ENCODE data around the gene PLOD2. TPM values are rescaled to one million over a fixed set of nuclear protein-coding genes. Genes with fewer than 3 reads are reported as not detected.

The PLOD2 gene
- total RNA-seq, 1 experiment from 2014 or later = 19.3 TPM

DNA sequence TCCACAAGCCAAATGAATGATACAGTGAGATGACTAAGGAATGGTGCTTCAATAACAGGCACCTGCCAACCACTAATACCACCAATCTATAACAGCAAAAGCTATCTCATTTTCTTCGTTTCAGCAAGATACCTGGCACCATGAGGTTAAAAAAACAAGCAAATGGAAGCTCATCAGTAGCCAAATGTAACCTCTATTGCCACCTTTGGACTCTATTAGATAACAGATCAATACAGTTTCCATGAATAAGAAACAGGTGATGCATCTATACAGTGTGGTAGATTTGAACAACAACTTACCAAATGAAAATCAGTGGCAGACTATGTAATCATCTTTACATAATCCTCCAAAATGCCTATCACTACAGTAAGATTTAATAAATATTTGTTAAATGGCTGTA is 32.8 kb downstream of the PLOD2 start:
- Histone ChIP-seq H3K14ac (ENCODE audit: insufficient read depth, low read length) (no peak overlapping the region), H3K9me3 (ENCODE audit: control insufficient read depth, low read depth, low read length) (no peaks in the 10 kb centered on the region), H3K9ac (ENCODE audit: extremely low read depth, insufficient read length, low read length) (no peak overlapping the region), H2AFZ (ENCODE audit: low read length) (no peak overlapping the region), H4K8ac (replicated peaks; ENCODE audit: insufficient read length, low read depth, low read length) (no peak overlapping the region), H2BK12ac (ENCODE audit: insufficient read length, low read depth, low read length) (no peak overlapping the region), H4K20me1 (ENCODE audit: control insufficient read depth, insufficient read depth, insufficient read length) (no peaks in the 10 kb centered on the region), H3K79me1 (ENCODE audit: insufficient read depth, low read depth, low read length, poor library complexity, severe bottlenecking) (peaks cover 3% of the 10 kb centered on the region), H4K5ac (ENCODE audit: insufficient read length, low read depth, low read length) (no peak overlapping the region), H2BK5ac (ENCODE audit: insufficient read length, low read length) (no peak overlapping the region), H3K23me2 (ENCODE audit: insufficient read length, low read depth, low read length, poor library complexity, severe bottlenecking) (no peaks in the 10 kb centered on the region), H3K27me3 (ENCODE audit: insufficient read depth, low read length) (no peaks in the 10 kb centered on the region), H2AK5ac (ENCODE audit: insufficient read length, low read length) (no peak overlapping the region), H3T11ph (ENCODE audit: low read length) (no peak overlapping the region), H3K4ac (ENCODE audit: low read depth, low read length) (no peak overlapping the region), H2BK15ac (ENCODE audit: low read depth, low read length) (no peak overlapping the region), H2BK20ac (ENCODE audit: low read depth, low read length, poor library complexity, severe bottlenecking) (no peak overlapping the region), H3K18ac (ENCODE audit: insufficient read length, low read depth, low read length) (no peak overlapping the region), H3K79me2 (ENCODE audit: insufficient read depth, low read length) (0 out of 2 replicates have a peak, but pooled peaks cover 2% of the 10 kb centered on the region), H3K27ac (ENCODE audit: insufficient read length, low read depth, low read length) (no peak overlapping the region), H4K91ac (ENCODE audit: insufficient read length, low read depth, low read length) (no peak overlapping the region), H3K4me1 (ENCODE audit: insufficient read depth, low read length) (no peaks in the 10 kb centered on the region), H3K23ac (ENCODE audit: insufficient read length, low read depth, low read length) (no peak overlapping the region), H2BK120ac (ENCODE audit: low read depth, low read length, poor library complexity, severe bottlenecking) (no peak overlapping the region), H3K56ac (ENCODE audit: insufficient read length, low read depth, low read length) (no peak overlapping the region), H3K4me2 (ENCODE audit: insufficient read depth, insufficient read length, low read length) (no peak overlapping the region)
- Mint-ChIP-seq H3K27ac (no peak overlapping the region), H3K9me3 (no peaks in the 10 kb centered on the region), H3K4me1 (no peaks in the 10 kb centered on the region), H3K4me3 (no peak overlapping the region), H3K36me3 (ENCODE audit: insufficient read depth in 1 of 3, low read depth in 3 of 3) (0 out of 7 replicates have a peak, but pooled peaks cover 0 to 1% (median 0%) of the 10 kb centered on the region in 3 experiments), H3K27me3 (ENCODE audit: low read depth) (no peaks in the 10 kb centered on the region)
- no CpG with 5 or more reads among the region's 1 CpG for WGBS (ENCODE audit: extremely low coverage, insufficient read length, low lambda C conversion rate)
- TF ChIP-seq, protein P1, sequence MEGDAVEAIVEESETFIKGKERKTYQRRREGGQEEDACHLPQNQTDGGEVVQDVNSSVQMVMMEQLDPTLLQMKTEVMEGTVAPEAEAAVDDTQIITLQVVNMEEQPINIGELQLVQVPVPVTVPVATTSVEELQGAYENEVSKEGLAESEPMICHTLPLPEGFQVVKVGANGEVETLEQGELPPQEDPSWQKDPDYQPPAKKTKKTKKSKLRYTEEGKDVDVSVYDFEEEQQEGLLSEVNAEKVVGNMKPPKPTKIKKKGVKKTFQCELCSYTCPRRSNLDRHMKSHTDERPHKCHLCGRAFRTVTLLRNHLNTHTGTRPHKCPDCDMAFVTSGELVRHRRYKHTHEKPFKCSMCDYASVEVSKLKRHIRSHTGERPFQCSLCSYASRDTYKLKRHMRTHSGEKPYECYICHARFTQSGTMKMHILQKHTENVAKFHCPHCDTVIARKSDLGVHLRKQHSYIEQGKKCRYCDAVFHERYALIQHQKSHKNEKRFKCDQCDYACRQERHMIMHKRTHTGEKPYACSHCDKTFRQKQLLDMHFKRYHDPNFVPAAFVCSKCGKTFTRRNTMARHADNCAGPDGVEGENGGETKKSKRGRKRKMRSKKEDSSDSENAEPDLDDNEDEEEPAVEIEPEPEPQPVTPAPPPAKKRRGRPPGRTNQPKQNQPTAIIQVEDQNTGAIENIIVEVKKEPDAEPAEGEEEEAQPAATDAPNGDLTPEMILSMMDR (conservative IDR thresholded peaks at IDR 0.05) = no peak
- no peak for DNase-seq

All from H9 (cell line).